ENCODE measurements around the gene ATP5PO. TPM values are rescaled to one million over a fixed set of nuclear protein-coding genes. Genes with fewer than 3 reads are reported as not detected.

Gene ATP5PO
- total and polyA plus RNA-seq, 2 donors (not counting 1 experiment from before 2014, with no cell fraction given): 123 to 139 TPM

GRCh38 chr21:33937146-33937545, 21.5 kb upstream of the ATP5PO start:
- Histone ChIP-seq H3K9me3 (ENCODE audit: control extremely low read depth in 1 of 3, control insufficient read depth in 2 of 3, insufficient read depth in 1 of 3, low read length in 2 of 3) (no peaks in the 10 kb centered on the region), H3K4me3 (ENCODE audit: control extremely low read depth in 1 of 5, extremely low read depth in 1 of 5, insufficient read depth in 1 of 5, low read depth in 2 of 5, low read length in 4 of 5) (no peak overlapping the region), H3K27me3 (replicated peaks in 1 of 4; ENCODE audit: control extremely low read depth in 1 of 4, control insufficient read depth in 3 of 4, insufficient read depth in 4 of 4, low read length in 3 of 4) (no peaks in the 10 kb centered on the region), H3K36me3 (replicated peaks in 1 of 2; ENCODE audit: control extremely low read depth in 1 of 2, control insufficient read depth in 1 of 2, extremely low read depth in 1 of 2, insufficient read depth in 2 of 2, low read length in 1 of 2) (no peaks in the 10 kb centered on the region), H3K4me1 (ENCODE audit: control insufficient read depth in 2 of 2, insufficient read depth in 2 of 2, low read length in 2 of 2) (peaks cover 5 to 20% of the 10 kb centered on the region in 2 donors), H3K27ac (ENCODE audit: low read length in 2 of 2) (no peak overlapping the region), H3K79me2 (ENCODE audit: control insufficient read depth, insufficient read depth, low read length) (no peaks in the 10 kb centered on the region), H3K9ac (ENCODE audit: low read length) (no peak overlapping the region), H4K20me1 (ENCODE audit: control insufficient read depth, insufficient read depth, low read length, poor library complexity, severe bottlenecking) (no peaks in the 10 kb centered on the region), H2AFZ (ENCODE audit: insufficient read depth, low read depth, low read length, poor library complexity, severe bottlenecking) (no peak overlapping the region), H3K4me2 (replicated peaks; ENCODE audit: low read depth, low read length, poor library complexity, severe bottlenecking) (no peak overlapping the region)
- Mint-ChIP-seq H3K4me1 (peaks cover 13% of the 10 kb centered on the region), H3K4me3 (no peak overlapping the region), H3K9me3 (ENCODE audit: insufficient read depth) (no peaks in the 10 kb centered on the region), H3K27ac (peak overlapping the region; percentile 20), H3K27me3 (no peaks in the 10 kb centered on the region)
- TF ChIP-seq CTCF (IDR thresholded peaks at IDR 0.05) (no peak), EZH2 (IDR thresholded peaks at IDR 0.05; ENCODE audit: borderline replicate concordance, insufficient read depth, low read depth, low read length, poor library complexity, severe bottlenecking) (no peak)
- no peak for DNase-seq
- intact Hi-C loops (cut with micrococcal nuclease): no loop called here
- ChIA-PET CTCF (interaction anchor here (1.0 to 5.5 kb wide), 4 partner anchors 13 to 425 kb away, joined by 3 to 39 read pairs (median 9); no protein-coding TSS in a partner anchor), POLR2A (no interaction called here)
- 96% methylated on average over 4 of the region's 4 CpGs for WGBS (ENCODE audit: insufficient coverage)
- ATAC-seq (ENCODE audit: low read depth): no peak

DNA sequence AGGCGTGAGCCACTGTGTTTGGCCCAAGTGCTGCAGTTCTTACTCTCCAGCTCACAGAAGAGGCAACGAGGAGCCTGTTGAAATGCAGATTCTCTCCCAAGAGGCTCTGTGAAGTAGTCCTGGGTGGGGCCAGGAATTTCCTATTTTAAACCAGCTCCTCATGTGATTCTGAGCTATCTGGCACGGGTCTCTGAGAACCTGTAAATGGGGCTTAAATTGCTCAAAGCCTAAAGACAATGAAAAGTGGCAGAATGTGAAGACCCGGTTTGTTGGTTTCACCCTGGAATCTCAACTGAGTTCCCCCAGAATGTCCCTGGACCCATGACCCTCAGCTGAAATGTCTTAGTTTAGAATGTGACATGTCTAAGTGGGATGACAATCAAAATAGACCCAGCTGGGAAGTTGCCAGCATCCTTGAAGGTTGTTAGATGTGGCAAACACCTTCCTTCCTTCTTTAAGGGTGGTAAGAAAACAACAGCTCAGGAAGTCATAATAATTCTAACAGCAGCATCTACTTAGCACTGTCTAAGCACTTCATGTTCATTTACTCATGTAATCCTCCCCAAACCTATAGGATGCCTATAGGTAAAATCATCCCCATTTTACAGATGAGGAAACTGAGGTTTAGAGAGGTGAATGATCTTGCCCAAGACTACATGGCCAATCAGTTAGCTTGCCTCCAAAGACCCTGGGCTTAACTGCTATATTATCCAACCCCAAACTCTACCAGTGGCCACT, 20.9 kb upstream of the ATP5PO start:
- no peak overlapping the region for H3K4me3 ChIP-seq (ENCODE audit: control extremely low read depth in 1 of 5, extremely low read depth in 1 of 5, insufficient read depth in 1 of 5, low read depth in 2 of 5, low read length in 4 of 5)
- H3K36me3 ChIP-seq (replicated peaks in 1 of 2; ENCODE audit: control extremely low read depth in 1 of 2, control insufficient read depth in 1 of 2, extremely low read depth in 1 of 2, insufficient read depth in 2 of 2, low read length in 1 of 2): no peaks in the 10 kb centered on the region
- no peaks in the 10 kb centered on the region for H3K9me3 Mint-ChIP-seq (ENCODE audit: insufficient read depth)

More for the DNA sequence above, 20.9 kb upstream of the ATP5PO start:
- Mint-ChIP-seq H3K4me1 (peaks cover 19% of the 10 kb centered on the region), H3K27ac (no peak overlapping the region), H3K4me3 (no peak overlapping the region), H3K27me3 (no peaks in the 10 kb centered on the region)
- Histone ChIP-seq H3K27ac (ENCODE audit: low read length in 2 of 2) (no peak overlapping the region), H3K79me2 (ENCODE audit: control insufficient read depth, insufficient read depth, low read length) (no peaks in the 10 kb centered on the region), H2AFZ (ENCODE audit: insufficient read depth, low read depth, low read length, poor library complexity, severe bottlenecking) (no peak overlapping the region), H3K4me2 (replicated peaks; ENCODE audit: low read depth, low read length, poor library complexity, severe bottlenecking) (no peak overlapping the region), H3K9me3 (ENCODE audit: control extremely low read depth in 1 of 3, control insufficient read depth in 2 of 3, insufficient read depth in 1 of 3, low read length in 2 of 3) (no peaks in the 10 kb centered on the region), H3K9ac (ENCODE audit: low read length) (no peak overlapping the region), H3K27me3 (replicated peaks in 1 of 4; ENCODE audit: control extremely low read depth in 1 of 4, control insufficient read depth in 3 of 4, insufficient read depth in 4 of 4, low read length in 3 of 4) (no peaks in the 10 kb centered on the region), H4K20me1 (ENCODE audit: control insufficient read depth, insufficient read depth, low read length, poor library complexity, severe bottlenecking) (no peaks in the 10 kb centered on the region), H3K4me1 (ENCODE audit: control insufficient read depth in 2 of 2, insufficient read depth in 2 of 2, low read length in 2 of 2) (peaks cover 6 to 25% of the 10 kb centered on the region in 2 donors)
- DNase-seq (no peak), ATAC-seq (ENCODE audit: low read depth) (no peak)
- CTCF ChIA-PET: interaction anchor here (0.7 to 2.9 kb wide), 3 partner anchors 13 to 426 kb away, joined by 3 to 15 read pairs (median 5); no protein-coding TSS in a partner anchor
- POLR2A ChIA-PET: no interaction called here
- whole genome bisulfite sequencing (ENCODE audit: insufficient coverage): 59% methylated on average over 3 of the region's 4 CpGs
- no peak for TF ChIP-seq EZH2 (IDR thresholded peaks at IDR 0.05; ENCODE audit: borderline replicate concordance, insufficient read depth, low read depth, low read length, poor library complexity, severe bottlenecking)
- no peak for TF ChIP-seq CTCF (IDR thresholded peaks at IDR 0.05)
- intact Hi-C loops (cut with micrococcal nuclease): no loop called here

All from B cell (primary cell).